ENCODE measurements around the gene NR4A2. TPM values are rescaled to one million over a fixed set of nuclear protein-coding genes. Genes with fewer than 3 reads are reported as not detected.

Gene NR4A2
- polyA plus RNA-seq, 1 experiment = 1.5 TPM

DNA sequence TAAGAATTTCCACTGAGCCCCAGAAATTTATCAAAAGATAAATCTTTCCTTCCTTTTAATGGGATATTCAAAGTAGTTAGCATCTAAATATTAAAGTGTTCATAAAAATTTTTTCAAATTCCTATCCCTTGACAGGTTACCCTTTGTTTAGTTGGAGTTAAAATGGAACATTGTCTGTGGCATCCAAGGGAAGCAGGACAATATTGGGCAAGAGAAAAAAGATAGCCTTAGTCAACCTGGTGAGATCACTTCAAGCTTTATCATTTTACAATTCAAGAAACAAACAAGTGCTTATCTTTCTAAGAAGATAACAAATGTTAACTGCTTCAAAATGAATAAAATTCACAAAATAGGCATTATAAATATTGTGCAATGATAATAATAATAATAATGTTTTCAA is 21.7 kb downstream of the NR4A2 start:
- Histone ChIP-seq H3K27me3 (ENCODE audit: control insufficient read depth, insufficient read depth, low read length) (no peaks in the 10 kb centered on the region), H3K36me3 (ENCODE audit: control insufficient read depth, insufficient read depth, low read length) (no peaks in the 10 kb centered on the region), H3K4me3 (ENCODE audit: low read depth, low read length) (no peak overlapping the region)
- ChIA-PET POLR2A (no interaction called here), CTCF (no interaction called here)
- TF ChIP-seq CTCF (IDR thresholded peaks at IDR 0.05; ENCODE audit: insufficient read depth, low read depth, low read length) = no peak
- no peak for DNase-seq (ENCODE audit: low read depth)

GRCh38 chr2:156309917-156310316 is 22.6 kb downstream of the NR4A2 start:
- no peak for DNase-seq (ENCODE audit: low read depth)
- Histone ChIP-seq H3K36me3 (ENCODE audit: control insufficient read depth, insufficient read depth, low read length) (no peaks in the 10 kb centered on the region), H3K27me3 (ENCODE audit: control insufficient read depth, insufficient read depth, low read length) (no peaks in the 10 kb centered on the region), H3K4me3 (ENCODE audit: low read depth, low read length) (no peak overlapping the region)
- TF ChIP-seq CTCF (IDR thresholded peaks at IDR 0.05; ENCODE audit: insufficient read depth, low read depth, low read length) = no peak
- CTCF ChIA-PET = interaction anchor here (1.2 kb wide), 1 partner anchor 9 kb away, joined by 4 read pairs; no protein-coding TSS in a partner anchor
- POLR2A ChIA-PET = no interaction called here

DNA sequence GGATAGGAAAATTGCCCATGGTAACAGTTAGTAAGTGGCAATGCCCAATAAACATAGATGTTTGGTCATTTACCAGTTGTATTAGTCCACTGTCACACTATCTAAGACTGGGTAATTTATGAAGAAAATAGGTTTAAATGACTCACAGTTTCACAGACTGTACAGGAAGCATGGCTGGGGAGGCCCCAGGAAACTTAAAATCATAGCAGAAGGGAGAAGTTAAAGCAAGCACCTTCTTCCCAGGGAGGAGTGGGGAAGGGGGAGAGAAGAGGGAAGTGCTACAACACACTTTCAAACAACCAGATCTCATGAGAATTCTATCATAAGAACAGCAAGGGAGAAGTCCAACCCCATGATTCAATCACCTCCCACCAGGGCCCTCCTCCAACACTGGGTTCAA is 23.4 kb downstream of the NR4A2 start:
- POLR2A ChIA-PET = no interaction called here
- Histone ChIP-seq H3K4me3 (ENCODE audit: low read depth, low read length) (no peak overlapping the region), H3K27me3 (ENCODE audit: control insufficient read depth, insufficient read depth, low read length) (no peaks in the 10 kb centered on the region), H3K36me3 (ENCODE audit: control insufficient read depth, insufficient read depth, low read length) (no peaks in the 10 kb centered on the region)
- DNase-seq (ENCODE audit: low read depth) = no peak
- no peak for TF ChIP-seq CTCF (IDR thresholded peaks at IDR 0.05; ENCODE audit: insufficient read depth, low read depth, low read length)
- CTCF ChIA-PET = interaction anchor here (1.2 kb wide), 1 partner anchor 8 kb away, joined by 4 read pairs; no protein-coding TSS in a partner anchor

DNA sequence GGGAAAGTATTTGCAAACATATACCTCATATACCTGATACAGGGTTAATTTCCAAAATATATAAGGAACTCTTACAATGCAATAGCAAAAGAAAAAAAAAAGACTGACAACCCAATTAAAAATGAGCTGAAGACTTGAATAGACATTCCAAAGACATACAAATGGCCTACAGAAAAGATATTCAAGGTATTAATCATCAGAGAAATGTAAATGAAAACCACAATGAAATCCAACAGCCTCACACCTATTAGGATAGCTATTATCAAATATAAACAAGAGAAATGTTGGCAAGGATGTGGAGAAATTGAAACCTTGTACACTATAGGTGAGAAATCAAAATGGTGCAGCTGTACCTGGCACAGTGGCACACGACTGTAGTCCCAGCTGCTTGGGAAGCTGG is 25.7 kb downstream of the NR4A2 start:
- DNase-seq (ENCODE audit: low read depth) = no peak
- CTCF ChIA-PET = no interaction called here
- no peak for TF ChIP-seq CTCF (IDR thresholded peaks at IDR 0.05; ENCODE audit: insufficient read depth, low read depth, low read length)
- no peaks in the 10 kb centered on the region for H3K27me3 ChIP-seq (ENCODE audit: control insufficient read depth, insufficient read depth, low read length)
- H3K36me3 ChIP-seq (ENCODE audit: control insufficient read depth, insufficient read depth, low read length) = no peaks in the 10 kb centered on the region
- POLR2A ChIA-PET = no interaction called here
- H3K4me3 ChIP-seq (ENCODE audit: low read depth, low read length) = no peak overlapping the region

DNA sequence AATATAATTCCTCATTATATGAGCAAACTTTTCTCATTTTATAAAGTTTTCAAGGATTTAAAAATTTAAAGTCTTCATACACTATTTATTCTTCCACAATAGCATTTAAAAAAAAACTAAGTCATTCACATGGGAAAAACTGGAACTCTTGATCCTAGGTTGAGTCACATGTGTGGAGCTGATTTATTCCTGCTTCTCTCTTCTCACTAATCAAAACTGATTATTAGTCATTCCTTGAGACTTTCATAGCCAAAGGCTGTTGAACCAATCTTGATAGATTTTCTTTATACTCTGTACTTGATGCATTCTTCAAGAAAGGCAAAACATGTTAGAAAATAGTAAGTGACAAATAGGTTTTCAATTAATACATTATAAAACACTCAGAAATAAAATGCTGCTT is 27.4 kb downstream of the NR4A2 start:
- no peaks in the 10 kb centered on the region for H3K36me3 ChIP-seq (ENCODE audit: control insufficient read depth, insufficient read depth, low read length)
- TF ChIP-seq CTCF (IDR thresholded peaks at IDR 0.05; ENCODE audit: insufficient read depth, low read depth, low read length) = no peak
- no peaks in the 10 kb centered on the region for H3K27me3 ChIP-seq (ENCODE audit: control insufficient read depth, insufficient read depth, low read length)
- POLR2A ChIA-PET = no interaction called here
- no peak for DNase-seq (ENCODE audit: low read depth)
- CTCF ChIA-PET = no interaction called here
- no peak overlapping the region for H3K4me3 ChIP-seq (ENCODE audit: low read depth, low read length)

All from BJ (cell line).